Activated naive CD4-positive, alpha-beta T cell treated with anti-CD3 and anti-CD28 coated beads, Interleukin-2, amount 50 U/mL, for 24 hours (primary cell): ENCODE results near the gene IKZF4.
A peak's percentile ranks its signal among the peaks of the same experiment; 100 is the strongest.
"Not testable (repeated sequence)": the region's sequence is repeated elsewhere in the genome, so short reads cannot be mapped to it uniquely, and the experiment has no call there.

ENCODE experiments used
- H3K27ac Mint-ChIP-seq: one replicate; pipeline ENCODE4 v1.8.0; 2021; ENCODE audit warnings: mild to moderate bottlenecking, mixed read lengths
- H3K27me3 Mint-ChIP-seq: one replicate; pipeline ENCODE4 v1.8.0; 2021; ENCODE audit warnings: mixed read lengths
- H3K36me3 Mint-ChIP-seq: one replicate; pipeline ENCODE4 v1.8.0; 2021; ENCODE audit warnings: mixed read lengths
- H3K4me1 Mint-ChIP-seq: one replicate; pipeline ENCODE4 v1.8.0; 2021; ENCODE audit warnings: mixed read lengths
- H3K4me3 Mint-ChIP-seq: one replicate; pipeline ENCODE4 v1.8.0; 2021; ENCODE audit warnings: mild to moderate bottlenecking, mixed read lengths
- H3K9me3 Mint-ChIP-seq: one replicate; pipeline ENCODE4 v1.8.0; 2021; ENCODE audit warnings: mixed read lengths

IKZF4 gene

DNA sequence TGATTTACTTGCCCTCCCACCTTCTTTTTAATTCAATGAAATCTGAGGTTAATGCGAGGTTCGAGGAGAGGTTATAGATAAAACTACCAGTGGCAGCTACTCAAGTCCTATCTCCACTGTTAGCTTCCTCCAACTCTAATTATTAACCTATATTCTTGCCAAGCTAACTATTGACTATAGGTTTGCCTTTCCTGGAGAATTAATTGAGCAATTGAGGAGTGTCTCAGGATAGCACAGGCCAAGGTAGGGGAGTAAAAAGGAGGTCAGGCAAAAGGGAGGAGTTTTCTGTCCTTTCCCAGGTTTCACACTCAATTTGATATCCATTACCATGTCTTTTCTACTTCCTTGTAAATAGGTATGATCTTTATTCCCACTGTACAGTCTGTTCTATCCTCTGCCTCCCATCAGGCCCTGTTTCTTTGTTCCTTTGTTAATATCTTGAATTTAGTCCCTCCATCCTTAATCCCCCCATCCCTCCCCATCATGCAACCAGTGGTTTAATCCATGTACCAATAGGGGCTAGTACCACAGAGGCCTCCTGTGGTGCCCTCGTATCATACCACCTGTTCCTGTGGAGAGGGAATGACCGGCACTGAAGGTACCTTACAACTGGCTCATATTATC, 27.5 kb upstream of the IKZF4 start:
- Mint-ChIP-seq H3K4me1 (peaks cover 14% of the 10 kb centered on the region), H3K27me3 (peaks cover 6% of the 10 kb centered on the region), H3K27ac (peak overlapping the region; percentile 3), H3K36me3 (peaks cover 7% of the 10 kb centered on the region), H3K4me3 (no peak overlapping the region), H3K9me3 (no peaks in the 10 kb centered on the region)

DNA sequence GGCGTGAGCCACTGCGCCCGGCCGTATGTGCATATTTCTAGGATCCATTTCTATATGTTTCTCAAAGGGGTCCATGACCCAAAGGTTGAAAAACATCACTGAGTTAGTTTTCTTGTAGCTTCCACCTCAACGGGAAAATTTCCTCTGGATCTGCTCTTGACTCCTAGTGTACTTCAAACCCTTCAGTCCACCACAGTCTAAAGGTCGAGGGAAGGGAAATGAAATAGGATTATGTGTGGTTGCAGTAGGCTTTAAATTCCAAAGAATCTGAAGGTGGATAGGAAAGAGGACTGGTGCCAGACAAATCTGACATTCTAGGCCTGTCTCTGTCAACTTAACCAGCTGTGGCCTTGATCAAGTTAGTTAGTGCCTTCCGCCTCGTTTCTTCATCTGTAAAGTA, 25.5 kb upstream of the IKZF4 start:
- Mint-ChIP-seq H3K4me3 (no peak overlapping the region), H3K4me1 (peaks cover 14% of the 10 kb centered on the region), H3K9me3 (no peaks in the 10 kb centered on the region), H3K27me3 (peaks cover 6% of the 10 kb centered on the region), H3K36me3 (peaks cover 5% of the 10 kb centered on the region), H3K27ac (no peak overlapping the region)

DNA sequence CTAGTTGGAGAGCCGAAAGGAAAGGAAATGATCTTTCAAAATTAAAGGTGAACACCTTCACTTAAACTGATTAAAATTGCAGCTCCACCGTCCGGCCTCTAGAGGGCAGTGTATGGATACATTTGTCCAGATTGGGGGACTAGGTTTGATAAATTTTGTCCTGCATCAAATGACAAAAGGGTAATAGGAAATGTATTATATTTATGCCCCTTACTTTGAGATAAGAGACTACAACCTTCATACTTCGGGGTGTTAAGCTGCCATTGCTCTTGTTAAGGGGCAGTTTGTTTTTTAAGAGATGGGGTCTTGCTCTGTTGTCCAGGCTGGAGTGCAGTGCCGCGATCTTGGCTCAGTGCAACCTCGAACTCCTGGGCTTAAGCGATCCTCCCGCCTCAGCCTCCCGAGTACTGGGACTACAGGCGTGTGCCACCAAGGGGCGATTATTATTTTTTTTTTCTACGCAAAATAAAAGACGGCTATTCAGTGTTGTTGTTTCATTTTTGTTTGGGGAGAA, 24.6 kb upstream of the IKZF4 start:
- peaks cover 6% of the 10 kb centered on the region for H3K27me3 Mint-ChIP-seq
- H3K4me1 Mint-ChIP-seq: peaks cover 14% of the 10 kb centered on the region
- no peaks in the 10 kb centered on the region for H3K9me3 Mint-ChIP-seq
- H3K4me3 Mint-ChIP-seq: peak overlapping the region; percentile 39
- no peak overlapping the region for H3K27ac Mint-ChIP-seq
- peaks cover 2% of the 10 kb centered on the region for H3K36me3 Mint-ChIP-seq

DNA sequence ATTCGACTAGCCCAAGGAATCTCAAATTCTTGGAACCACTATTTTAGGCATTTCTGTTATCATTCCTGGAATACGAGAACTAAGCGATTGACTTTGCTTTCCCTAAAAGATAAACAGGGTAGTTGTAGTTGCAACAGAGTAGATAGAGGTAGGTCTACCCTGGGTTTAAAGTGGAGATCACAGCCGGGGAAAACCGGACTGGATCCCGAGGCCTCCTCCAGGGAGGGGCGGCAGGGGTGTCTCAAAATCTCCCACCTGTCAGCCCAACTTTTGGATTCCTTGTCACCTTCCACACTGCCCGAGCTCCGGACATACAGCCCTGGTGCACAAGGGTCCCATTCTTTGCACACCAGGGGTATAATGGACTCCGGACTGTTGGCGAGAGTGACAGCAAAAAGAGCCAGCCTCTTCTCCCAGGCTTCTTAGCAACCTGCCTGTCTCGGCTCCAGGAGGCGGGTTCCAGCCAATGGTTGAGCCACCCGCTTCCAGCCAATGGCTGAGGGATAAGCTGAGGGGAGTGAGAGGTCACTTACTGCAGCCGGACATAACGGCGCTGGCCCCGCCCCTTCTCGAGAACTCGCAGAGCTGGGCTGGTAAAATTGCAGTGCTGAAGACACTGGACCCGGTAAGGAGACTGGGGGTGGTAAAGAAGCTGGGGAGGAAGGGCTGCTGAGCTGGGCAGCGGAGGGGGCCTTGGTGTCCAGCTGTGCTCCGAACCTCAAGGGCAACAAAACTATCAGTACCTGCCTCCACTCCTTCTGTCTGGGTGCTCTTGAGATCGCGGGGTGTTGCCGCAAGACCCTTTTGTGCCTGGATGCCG, 23.9 kb upstream of the IKZF4 start, which contains the start of gene SUOX:
Gene SUOX (plus strand): TSS at position 562 of the 820 bp plus-strand sequence. CDS start 4,946 bp downstream, outside the sequence.
- Mint-ChIP-seq H3K27ac (no peak within 1 kb of the TSS), H3K4me3 (peak within 1 kb of the TSS; percentile 62)

DNA sequence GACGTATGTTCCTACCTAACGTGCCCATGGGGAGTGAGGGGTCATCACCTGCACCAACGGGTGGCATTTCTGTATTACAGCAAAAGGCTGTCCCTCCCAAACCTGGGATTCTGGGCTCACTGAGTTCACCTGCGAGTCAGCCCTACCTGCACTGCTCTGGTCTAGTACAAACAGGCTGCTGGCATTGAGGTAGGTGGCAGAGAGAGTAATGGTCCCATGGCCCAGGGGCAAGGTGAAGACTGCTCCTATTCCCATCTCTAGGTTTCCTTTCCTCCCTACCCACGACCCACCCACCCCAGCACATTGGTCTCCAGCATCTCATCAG, 23.3 kb upstream of the IKZF4 start:
- Mint-ChIP-seq H3K9me3 (no peaks in the 10 kb centered on the region), H3K36me3 (no peaks in the 10 kb centered on the region), H3K27me3 (peaks cover 6% of the 10 kb centered on the region), H3K4me3 (peak overlapping the region; percentile 62), H3K4me1 (peaks cover 14% of the 10 kb centered on the region), H3K27ac (no peak overlapping the region)

More for the DNA sequence above, 23.9 kb upstream of the IKZF4 start, which contains the start of gene SUOX:
- no peaks in the 10 kb centered on the region for H3K9me3 Mint-ChIP-seq
- H3K36me3 Mint-ChIP-seq: peaks cover under 1% of the 10 kb centered on the region
- peaks cover 14% of the 10 kb centered on the region for H3K4me1 Mint-ChIP-seq
- H3K27me3 Mint-ChIP-seq: peaks cover 6% of the 10 kb centered on the region

DNA sequence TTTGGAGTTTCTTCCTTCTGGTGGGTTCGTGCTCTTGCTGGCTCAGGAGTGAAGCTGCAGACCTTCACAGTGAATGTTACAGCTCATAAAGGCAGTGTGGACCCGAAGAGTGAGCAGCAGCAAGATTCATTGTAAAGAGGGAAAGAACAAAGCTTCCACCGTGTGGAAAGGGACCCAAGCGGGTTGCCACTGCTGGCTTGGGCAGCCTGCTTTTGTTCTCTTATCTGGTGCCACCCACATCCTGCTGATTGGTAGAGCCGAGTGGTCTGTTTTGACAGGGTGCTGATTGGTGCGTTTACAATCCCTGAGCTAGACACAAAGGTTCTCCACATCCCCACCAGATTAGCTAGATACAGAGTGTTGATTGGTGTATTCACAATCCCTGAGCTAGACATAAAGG, 21.3 kb upstream of the IKZF4 start:
- not testable (repeated sequence) for H3K27ac Mint-ChIP-seq, H3K27me3 Mint-ChIP-seq, H3K36me3 Mint-ChIP-seq, H3K9me3 Mint-ChIP-seq, H3K4me3 Mint-ChIP-seq
- H3K4me1 Mint-ChIP-seq: peaks cover 14% of the 10 kb centered on the region

DNA sequence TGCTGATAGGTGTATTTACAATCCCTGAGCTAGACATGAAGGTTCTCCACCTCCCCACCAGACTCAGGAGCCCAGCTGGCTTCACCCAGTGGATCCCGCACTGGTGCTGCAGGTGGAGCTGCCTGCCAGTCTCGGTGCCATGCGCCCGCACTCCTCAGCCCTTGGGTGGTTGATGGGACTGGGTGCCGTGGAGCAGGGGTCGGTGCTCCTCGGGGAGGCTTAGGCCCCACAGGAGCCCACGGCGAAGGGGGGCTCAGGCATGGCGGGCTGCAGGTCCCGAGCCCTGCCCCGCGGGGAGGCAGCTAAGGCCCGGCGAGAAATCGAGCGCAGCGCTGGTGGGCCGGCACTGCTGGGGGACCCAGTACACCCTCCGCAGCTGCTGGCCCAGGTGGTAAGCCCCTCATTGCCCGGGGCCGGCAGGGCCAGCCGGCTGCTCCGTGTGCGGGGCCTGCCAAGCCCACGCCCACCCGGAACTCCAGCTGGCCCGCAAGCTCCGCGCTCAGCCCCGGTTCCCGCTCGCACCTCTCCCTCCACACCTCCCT, 20.8 kb upstream of the IKZF4 start:
- H3K4me1 Mint-ChIP-seq: peaks cover 14% of the 10 kb centered on the region
- not testable (repeated sequence) for H3K9me3 Mint-ChIP-seq, H3K27me3 Mint-ChIP-seq, H3K4me3 Mint-ChIP-seq, H3K27ac Mint-ChIP-seq, H3K36me3 Mint-ChIP-seq

DNA sequence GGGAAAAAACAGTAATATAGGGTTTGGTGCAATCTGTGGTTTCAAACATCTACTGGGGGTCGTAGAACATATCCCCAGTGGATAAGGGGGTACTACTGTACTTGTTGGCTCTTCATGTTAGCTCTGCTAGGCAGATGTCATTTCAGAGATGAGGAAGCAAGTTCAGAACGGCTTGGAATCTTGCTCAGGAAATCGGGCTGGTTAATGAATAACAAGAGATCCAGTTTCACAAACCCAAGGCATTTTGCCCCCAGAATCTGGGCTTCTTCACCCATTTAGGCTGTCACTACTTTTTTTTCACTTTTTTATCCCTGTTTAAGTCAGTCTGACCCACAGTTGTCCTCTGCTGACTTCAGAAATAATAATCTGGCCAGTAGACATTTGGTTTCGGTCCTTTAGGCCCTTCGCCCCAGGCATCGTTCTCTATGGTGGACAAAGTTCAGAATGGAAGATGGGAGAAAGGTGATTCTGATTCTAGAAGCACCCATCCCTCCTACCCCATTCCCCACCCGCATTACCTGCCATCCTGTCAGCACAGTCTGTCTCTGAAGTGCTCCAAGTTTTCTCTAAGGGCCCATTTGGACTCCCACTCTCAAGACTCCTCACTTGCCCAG, 19.2 kb upstream of the IKZF4 start:
- H3K27ac Mint-ChIP-seq: no peak overlapping the region
- no peak overlapping the region for H3K4me3 Mint-ChIP-seq
- H3K36me3 Mint-ChIP-seq: no peaks in the 10 kb centered on the region
- peaks cover 12% of the 10 kb centered on the region for H3K4me1 Mint-ChIP-seq
- H3K27me3 Mint-ChIP-seq: peaks cover 5% of the 10 kb centered on the region
- no peaks in the 10 kb centered on the region for H3K9me3 Mint-ChIP-seq

DNA sequence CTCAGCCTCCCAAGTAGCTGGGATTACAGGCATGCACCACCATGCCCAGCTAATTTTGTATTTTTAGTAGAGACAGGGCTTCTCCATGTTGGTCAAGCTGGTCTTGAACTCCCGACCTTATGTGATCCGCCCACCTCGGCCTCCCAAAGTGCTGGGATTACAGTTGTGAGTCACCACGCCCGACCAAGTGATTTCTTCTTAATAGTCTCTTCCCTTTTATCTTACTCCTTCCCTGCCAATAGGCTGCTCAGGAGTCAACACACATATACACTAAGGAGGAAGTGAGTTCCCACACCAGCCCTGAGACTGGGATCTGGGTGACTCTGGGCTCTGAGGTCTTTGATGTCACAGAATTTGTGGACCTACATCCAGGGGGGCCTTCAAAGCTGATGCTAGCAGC, 17.5 kb upstream of the IKZF4 start:
- not testable (repeated sequence) for H3K27me3 Mint-ChIP-seq, H3K36me3 Mint-ChIP-seq, H3K9me3 Mint-ChIP-seq, H3K4me3 Mint-ChIP-seq, H3K27ac Mint-ChIP-seq
- H3K4me1 Mint-ChIP-seq: peaks cover 15% of the 10 kb centered on the region

DNA sequence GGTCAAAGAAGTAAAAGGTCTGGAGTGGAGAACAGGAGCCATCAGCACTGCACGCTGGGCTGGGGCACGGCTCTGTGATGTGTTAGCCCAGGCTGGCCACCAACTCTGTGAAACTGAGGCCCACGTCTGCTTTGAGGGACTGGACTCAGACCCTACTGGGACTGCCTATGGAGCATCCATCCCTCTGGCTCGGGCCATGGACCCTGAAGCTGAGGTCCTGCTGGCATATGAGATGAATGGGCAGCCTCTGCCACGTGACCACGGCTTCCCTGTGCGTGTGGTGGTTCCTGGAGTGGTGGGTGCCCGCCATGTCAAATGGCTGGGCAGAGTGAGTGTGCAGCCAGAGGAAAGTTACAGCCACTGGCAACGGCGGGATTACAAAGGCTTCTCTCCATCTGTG, 16.6 kb upstream of the IKZF4 start:
- no peaks in the 10 kb centered on the region for H3K27me3 Mint-ChIP-seq
- no peaks in the 10 kb centered on the region for H3K36me3 Mint-ChIP-seq
- no peak overlapping the region for H3K27ac Mint-ChIP-seq
- H3K4me1 Mint-ChIP-seq: peaks cover 19% of the 10 kb centered on the region
- H3K4me3 Mint-ChIP-seq: no peak overlapping the region
- no peaks in the 10 kb centered on the region for H3K9me3 Mint-ChIP-seq

DNA sequence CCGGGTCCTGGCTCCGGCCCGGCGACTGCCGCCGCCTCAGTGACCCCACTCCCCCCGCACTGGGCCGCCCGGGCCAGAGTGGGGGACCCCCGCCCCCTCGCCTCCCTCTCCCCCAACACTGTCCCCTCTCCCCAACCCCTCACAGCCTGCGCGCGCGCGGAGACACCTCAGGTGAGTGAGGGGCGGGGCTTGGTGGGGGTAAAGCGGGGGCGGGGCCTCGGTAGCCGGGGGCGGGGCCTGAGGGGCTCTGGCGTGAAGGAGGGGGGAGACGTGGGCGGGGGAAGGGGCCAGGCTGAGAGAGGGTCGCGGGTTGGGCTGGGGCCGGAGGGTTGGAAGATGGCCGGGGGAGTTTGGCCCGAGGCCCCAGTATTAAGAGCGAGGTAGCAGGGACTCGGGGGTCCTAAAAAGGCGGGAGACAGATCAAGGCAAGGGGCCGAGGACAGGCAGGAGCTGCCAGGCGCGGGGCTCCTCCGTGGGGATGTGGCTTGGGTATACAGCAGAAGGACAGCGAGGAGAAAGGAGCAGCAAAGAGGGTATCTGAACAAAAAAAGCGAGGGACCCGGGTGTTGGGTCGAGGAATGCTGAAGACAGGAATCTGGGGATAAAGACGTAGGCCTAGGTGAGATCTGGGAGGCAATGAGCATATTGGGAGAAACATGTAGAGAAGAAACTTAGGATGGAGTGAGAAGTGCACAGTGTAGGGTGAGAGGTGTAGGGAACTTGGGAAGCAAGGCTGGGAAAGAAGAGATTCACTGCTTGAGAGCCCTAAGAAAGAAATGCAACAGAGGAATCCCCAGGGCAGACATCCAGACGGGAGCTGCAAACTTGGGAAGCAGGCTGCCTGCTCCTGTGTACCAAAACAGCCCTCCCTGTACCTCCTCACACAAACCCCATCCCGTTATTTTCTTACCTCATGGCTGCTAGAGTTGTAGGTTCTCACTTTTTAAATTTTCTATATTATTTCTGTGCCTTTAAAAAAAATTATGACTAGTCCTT, 13.0 kb upstream of the IKZF4 start:
- Mint-ChIP-seq H3K36me3 (no peaks in the 10 kb centered on the region), H3K4me3 (peak overlapping the region; percentile 81), H3K9me3 (no peaks in the 10 kb centered on the region), H3K27me3 (no peaks in the 10 kb centered on the region), H3K4me1 (peaks cover 20% of the 10 kb centered on the region), H3K27ac (peak overlapping the region; percentile 62)

DNA sequence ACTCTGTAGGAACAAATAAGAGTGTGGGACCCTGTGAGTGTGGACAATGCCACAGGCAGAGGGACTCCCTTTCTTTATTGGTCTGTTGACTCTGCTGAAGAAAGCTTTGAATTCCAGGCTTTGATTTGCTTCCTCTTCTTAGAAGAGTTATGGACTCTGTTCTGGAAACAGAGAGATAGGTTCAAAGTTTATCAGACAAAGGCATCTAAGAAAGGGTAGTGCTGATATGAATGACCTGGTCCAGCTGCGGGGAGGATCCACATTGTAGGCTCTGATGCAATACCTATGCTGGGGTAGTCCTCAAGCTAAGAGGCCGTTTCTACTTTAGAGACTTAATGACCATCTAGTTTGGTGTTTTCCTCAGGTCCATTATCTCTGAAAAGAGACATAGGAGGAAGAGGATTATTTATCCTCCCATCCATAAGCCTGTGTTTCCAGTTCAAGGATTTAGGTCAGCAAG, 10.7 kb upstream of the IKZF4 start:
- H3K27me3 Mint-ChIP-seq: no peaks in the 10 kb centered on the region
- no peaks in the 10 kb centered on the region for H3K9me3 Mint-ChIP-seq
- H3K36me3 Mint-ChIP-seq: no peaks in the 10 kb centered on the region
- no peak overlapping the region for H3K27ac Mint-ChIP-seq
- H3K4me3 Mint-ChIP-seq: peak overlapping the region; percentile 28
- H3K4me1 Mint-ChIP-seq: peaks cover 20% of the 10 kb centered on the region

DNA sequence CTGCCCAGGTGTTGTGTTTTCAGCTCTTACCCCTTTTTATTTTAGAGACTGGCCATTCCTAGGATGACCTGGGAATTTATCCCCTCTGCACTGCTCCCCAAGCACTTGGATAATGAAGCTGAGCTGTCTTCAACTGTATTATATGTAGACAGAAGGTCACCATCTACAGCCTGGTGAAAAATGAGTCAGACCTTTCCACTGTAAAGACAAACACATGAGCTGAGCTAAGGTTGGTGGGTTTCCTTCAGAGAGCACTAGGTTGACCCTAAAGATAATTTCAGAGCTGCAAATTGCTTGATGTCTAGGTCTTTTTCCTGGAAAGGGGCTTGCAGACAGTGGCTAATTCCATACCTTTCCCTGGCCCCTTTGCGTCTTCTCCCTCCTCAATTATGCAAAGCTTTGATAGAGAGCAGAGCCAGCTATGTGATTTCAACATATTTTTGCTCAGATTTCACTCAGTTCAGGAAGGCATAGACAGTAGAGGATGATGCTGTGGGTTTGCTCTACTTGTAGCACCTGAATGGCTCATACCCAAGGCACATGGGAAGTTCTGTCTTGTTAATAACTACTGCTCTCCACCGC, 9.2 kb upstream of the IKZF4 start:
- H3K9me3 Mint-ChIP-seq: no peaks in the 10 kb centered on the region

DNA sequence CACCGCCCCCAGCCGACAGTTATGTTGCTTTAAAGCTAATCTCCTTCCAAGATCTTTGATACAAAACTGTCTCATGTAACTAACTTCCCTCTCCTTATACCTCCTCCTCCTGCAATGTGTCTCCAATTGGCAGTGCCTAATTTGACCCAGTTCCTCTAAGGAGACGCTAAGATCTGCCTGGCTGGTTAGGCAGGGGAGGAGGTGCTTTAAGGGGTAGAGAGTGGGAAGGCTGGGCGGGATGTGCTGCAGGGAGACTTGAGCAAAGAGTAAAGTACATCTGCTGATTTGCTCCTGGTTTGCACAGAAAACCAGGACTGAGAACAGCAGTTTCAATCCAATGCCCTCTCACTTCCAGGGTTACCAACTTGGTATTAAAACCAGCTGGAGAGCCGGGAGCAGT, 7.4 kb upstream of the IKZF4 start:
- H3K9me3 Mint-ChIP-seq: no peaks in the 10 kb centered on the region
- H3K4me3 Mint-ChIP-seq: no peak overlapping the region
- peaks cover 3% of the 10 kb centered on the region for H3K36me3 Mint-ChIP-seq
- no peak overlapping the region for H3K27ac Mint-ChIP-seq
- H3K4me1 Mint-ChIP-seq: peaks cover 5% of the 10 kb centered on the region
- no peaks in the 10 kb centered on the region for H3K27me3 Mint-ChIP-seq

More for the DNA sequence above, 9.2 kb upstream of the IKZF4 start:
- Mint-ChIP-seq H3K36me3 (no peaks in the 10 kb centered on the region), H3K27ac (no peak overlapping the region), H3K27me3 (no peaks in the 10 kb centered on the region), H3K4me3 (no peak overlapping the region), H3K4me1 (peaks cover 15% of the 10 kb centered on the region)
